A549 (cell line): ENCODE data around the gene C19orf47. TPM values are rescaled to one million over a fixed set of nuclear protein-coding genes. Genes with fewer than 3 reads are reported as not detected.

Experiments
- ATAC-seq, 2 experiments: fragments of 200-7000 bp in 1 of 2; fragments of >200 bp in 1 of 2; cut with Nextera tagmentation in 1 of 2; cut with Tn5 transposase in 1 of 2; 3 replicates each; pipeline versions ENCODE4 v1.8.0 to v1.9.1; 2018 to 2020; ENCODE audit warnings: mild to moderate bottlenecking in 1 of 2, moderate library complexity in 1 of 2
- CTCF ChIA-PET: fragments of 300-600 bp; sonication (Branson Sonifier 250); formaldehyde crosslinking; extraction: SDS; loops from one replicate; lab custom pipeline; 2021; ENCODE audit warnings: antibody characterized with exemption, inconsistent platforms; lab: Yijun Ruan, JAX
- POLR2A ChIA-PET: fragments of 350-600 bp; formaldehyde crosslinking; extraction: SDS; loops from one replicate; lab custom pipeline; 2021; ENCODE audit warnings: antibody characterized with exemption, inconsistent platforms; lab: Yijun Ruan, JAX
- DNase-seq, 2 experiments: peaks; one replicate each; pipeline versions ENCODE4 v3.0.0 to v3.0.0-alpha.2; 2011 to 2016; ENCODE audit warnings: low read depth in 1 of 2, low spot score in 1 of 2
- FAIRE-seq: peaks from 2 replicates; lab custom pipeline; 2011; peaks lifted over from hg19 to GRCh38; lab: Jason Lieb, UNC
- H3K27ac ChIP-seq, 2 experiments: fragments of >200 bp; sonication (Bioruptor Twin); formaldehyde crosslinking; 3 replicates each; pipeline ENCODE4 v1.5.1; 2016 to 2017
- H3K4me1 ChIP-seq: fragments of >200 bp; sonication (Bioruptor Twin); formaldehyde crosslinking; 3 replicates; pipeline ENCODE4 v1.6.1; 2016
- H3K4me2 ChIP-seq: fragments of >200 bp; sonication (Bioruptor Twin); formaldehyde crosslinking; 3 replicates; pipeline ENCODE4 v1.6.1; 2016
- H3K4me3 ChIP-seq: fragments of >200 bp; sonication (Bioruptor Twin); formaldehyde crosslinking; 3 replicates; pipeline ENCODE4 v1.5.1; 2016
- H3K9me3 ChIP-seq: fragments of >200 bp; sonication (Bioruptor Twin); formaldehyde crosslinking; 3 replicates; pipeline ENCODE4 v1.6.1; 2016
- BCL3 ChIP-seq: fragments of >200 bp; sonication (Bioruptor Twin); formaldehyde crosslinking; IDR thresholded peaks from 3 replicates; pipeline ENCODE4 v1.6.1; 2016
- CBX2 ChIP-seq: fragments of 200-600 bp; sonication (generic); IDR thresholded peaks from 2 replicates; pipeline ENCODE4 v1.6.1; 2016; ENCODE audit warnings: low read depth, mild to moderate bottlenecking, borderline replicate concordance
- CHD4 ChIP-seq: fragments of 200-600 bp; sonication (generic); IDR thresholded peaks from 2 replicates; pipeline ENCODE4 v1.6.1; 2016; ENCODE audit warnings: antibody characterized with exemption, mild to moderate bottlenecking, borderline replicate concordance
- CTCF ChIP-seq: fragments of >200 bp; sonication (Bioruptor Twin); formaldehyde crosslinking; IDR thresholded peaks from 3 replicates; pipeline ENCODE4 v1.5.1; 2016
- EHF ChIP-seq: fragments of 250-450 bp; sonication (Bioruptor Pico); IDR thresholded peaks from 2 replicates; pipeline ENCODE4 v1.5.0; 2020; ENCODE audit warnings: mild to moderate bottlenecking
- EHMT2 ChIP-seq: fragments of 200-600 bp; sonication (generic); IDR thresholded peaks from 2 replicates; pipeline ENCODE4 v1.6.1; 2016; ENCODE audit warnings: antibody characterized with exemption, low read depth, mild to moderate bottlenecking, moderate library complexity
- ELK1 ChIP-seq: fragments of 150-350 bp; IDR thresholded peaks from 2 replicates; pipeline ENCODE4 v1.6.1; 2014; ENCODE audit warnings: low read depth, mild to moderate bottlenecking, low read length
- EP300 ChIP-seq, 2 experiments: fragments of >200 bp; sonication (Bioruptor Twin); formaldehyde crosslinking; IDR thresholded peaks; 2 replicates in 1 of 2; 3 replicates in 1 of 2; pipeline ENCODE4 v1.6.1; 2016 to 2017
- ESRRA ChIP-seq: fragments of 150-350 bp; IDR thresholded peaks from 2 replicates; pipeline ENCODE4 v1.6.1; 2014; ENCODE audit warnings: mild to moderate bottlenecking, low read length, borderline replicate concordance
- FOSL2 ChIP-seq, 2 experiments: fragments of 450-650 bp in 1 of 2; fragments of >200 bp in 1 of 2; sonication (Bioruptor Twin) in 1 of 2; formaldehyde crosslinking; IDR thresholded peaks; 2 replicates each; pipeline versions ENCODE4 v1.5.0 to v1.6.1; 2016 to 2020; ENCODE audit warnings: mild to moderate bottlenecking in 1 of 2, moderate library complexity in 1 of 2
- FOXS1 ChIP-seq: fragments of 250-450 bp; sonication (Bioruptor Pico); IDR thresholded peaks from 2 replicates; pipeline ENCODE4 v1.5.0; 2020; ENCODE audit warnings: mild to moderate bottlenecking, moderate library complexity
- HOXA7 ChIP-seq: fragments of 250-450 bp; sonication (Bioruptor Pico); IDR thresholded peaks from 2 replicates; pipeline ENCODE4 v1.5.0; 2020; ENCODE audit warnings: mild to moderate bottlenecking, moderate library complexity
- HOXB5 ChIP-seq: fragments of 250-450 bp; sonication (Bioruptor Pico); IDR thresholded peaks from 2 replicates; pipeline ENCODE4 v1.5.0; 2020; ENCODE audit warnings: mild to moderate bottlenecking, moderate library complexity
- KDM1A ChIP-seq: fragments of 200-600 bp; sonication (generic); IDR thresholded peaks from 2 replicates; pipeline ENCODE4 v1.6.1; 2016; ENCODE audit warnings: low read depth, mild to moderate bottlenecking
- KDM5A ChIP-seq: fragments of 200-600 bp; sonication (generic); IDR thresholded peaks from 2 replicates; pipeline ENCODE4 v1.6.1; 2016; ENCODE audit warnings: antibody characterized with exemption, mild to moderate bottlenecking
- MYC ChIP-seq: IDR thresholded peaks from 2 replicates; pipeline ENCODE4 v1.6.1; 2012; ENCODE audit warnings: mild to moderate bottlenecking, inconsistent platforms, low read length, improper control_type of control experiment, borderline replicate concordance
- NFE2L2 ChIP-seq: fragments of 150-350 bp; conservative IDR thresholded peaks from 2 replicates; pipeline ENCODE4 v1.6.1; 2014; ENCODE audit warnings: low read length
- POLR2A ChIP-seq: IDR thresholded peaks from 2 replicates; pipeline ENCODE4 v1.6.1; 2012; ENCODE audit warnings: mild to moderate bottlenecking, low read length
- RAD21 ChIP-seq, 2 experiments: fragments of >200 bp in 1 of 2; sonication (Bioruptor Twin) in 1 of 2; formaldehyde crosslinking in 1 of 2; IDR thresholded peaks in 1 of 2; conservative IDR thresholded peaks in 1 of 2; 2 replicates in 1 of 2; 3 replicates in 1 of 2; pipeline ENCODE4 v1.6.1; 2012 to 2018; ENCODE audit warnings: inconsistent platforms in 1 of 2
- RARB ChIP-seq: fragments of 250-450 bp; sonication (Bioruptor Pico); IDR thresholded peaks from 2 replicates; pipeline ENCODE4 v1.8.0; 2021; ENCODE audit warnings: mild to moderate bottlenecking, moderate library complexity
- RCOR1 ChIP-seq: fragments of 150-350 bp; IDR thresholded peaks from 2 replicates; pipeline ENCODE4 v1.6.1; 2014; ENCODE audit warnings: antibody characterized with exemption, low read length, low read depth
- ZC3H11A ChIP-seq: fragments of 450-650 bp; IDR thresholded peaks from 2 replicates; pipeline ENCODE4 v1.6.1; 2014; ENCODE audit warnings: antibody characterized with exemption, mild to moderate bottlenecking
- ZNF302 ChIP-seq: fragments of 250-450 bp; sonication (Bioruptor Pico); IDR thresholded peaks from 2 replicates; pipeline ENCODE4 v1.9.0; 2021; ENCODE audit warnings: inconsistent platforms, mild to moderate bottlenecking, moderate library complexity
- WGBS: methylation state at CpG from one replicate; pipeline ENCODE4 v1.1.6; 2017; ENCODE audit errors: missing lambda C conversion rate; 5-methylcytosine and 5-hydroxymethylcytosine counted together
- polyA plus RNA-seq, 4 experiments: library from polyadenylated mRNA; depleted of rRNA in 3 of 4; stranded (reverse); fragments of >200 nt; fragmentation: RNase III in 1 of 4; extraction: RNeasy Plus Mini Kit Qiagen cat#74134 plus additional on column Dnase treatment in 1 of 4; gene quantifications; 2 replicates in 3 of 4; 3 replicates in 1 of 4; pipeline ENCODE4 v1.2.3, GENCODE V29; 2011 to 2017

C19orf47 gene
- polyA plus RNA-seq, 2 of the 4 experiments (the other 2 are of a cell fraction), result 25.7 to 39.8 TPM

- no peak for TF ChIP-seq ZC3H11A
- peak; percentile 39 to 53; a peak in 4 of 5 replicates for TF ChIP-seq RAD21 (conservative IDR thresholded peaks at IDR 0.05 in 1 of 2, IDR thresholded peaks at IDR 0.05 in 1 of 2)
- TF ChIP-seq HOXB5 (CRISPR knock-in tag), result no peak
- TF ChIP-seq KDM5A, result no peak
- no peak for TF ChIP-seq EP300 (IDR thresholded peaks at IDR 0.05)
- TF ChIP-seq MYC, result no peak
- no peak for TF ChIP-seq BCL3
Observed at GRCh38 chr19:40392894-40393517, 44.8 kb upstream of the C19orf47 start (continued).

GRCh38 chr19:40392123-40392522, 43.9 kb upstream of the C19orf47 start:
- CTCF ChIA-PET, result interaction anchor here (1.0 to 1.5 kb wide), 5 partner anchors 11 to 73 kb away, joined by 3 to 5 read pairs (median 4); no protein-coding TSS in a partner anchor
- Histone ChIP-seq H3K4me2 (no peak overlapping the region), H3K4me3 (no peak overlapping the region), H3K27ac (no peak overlapping the region), H3K9me3 (no peaks in the 10 kb centered on the region), H3K4me1 (no peaks in the 10 kb centered on the region)
- DNase-seq (no peak), FAIRE-seq (peak; percentile 49), ATAC-seq (no peak)
- TF ChIP-seq RAD21 (conservative IDR thresholded peaks at IDR 0.05 in 1 of 2, IDR thresholded peaks at IDR 0.05 in 1 of 2), result no peak
- TF ChIP-seq CBX2, result no peak
- no peak for TF ChIP-seq KDM1A
- TF ChIP-seq RARB (CRISPR knock-in tag), result no peak
- TF ChIP-seq ZNF302 (CRISPR knock-in tag), result no peak
- TF ChIP-seq CTCF, result no peak
- TF ChIP-seq BCL3, result no peak
- no peak for TF ChIP-seq CHD4
- no peak for TF ChIP-seq FOXS1
- TF ChIP-seq RCOR1, result no peak
- TF ChIP-seq HOXA7 (CRISPR knock-in tag), result no peak
- no peak for TF ChIP-seq HOXB5 (CRISPR knock-in tag)
- no peak for TF ChIP-seq EHMT2
- TF ChIP-seq ESRRA, result no peak
- TF ChIP-seq NFE2L2, result no peak
- no peak for TF ChIP-seq EHF
- no peak for TF ChIP-seq POLR2A
- no peak for TF ChIP-seq ELK1
- no peak for TF ChIP-seq FOSL2 (IDR thresholded peaks at IDR 0.05)
- no peak for TF ChIP-seq FOSL2 (CRISPR knock-in tag; IDR thresholded peaks at IDR 0.05)
- no peak for TF ChIP-seq EP300 (IDR thresholded peaks at IDR 0.05)
- POLR2A ChIA-PET, result no interaction called here
- WGBS, result 67% methylated on average over 8 of the region's 8 CpGs
